SHP77 (cell line): ENCODE data around the gene PTOV1.
A peak's percentile ranks its signal among the peaks of the same experiment; 100 is the strongest.

Experiments used
- DNase-seq, 2 experiments: peaks; one replicate each; lab custom pipeline; 2025; lab: John Stamatoyannopoulos, UW

Gene PTOV1

GRCh38 chr19:49888510-49888824 lies 37.5 kb downstream of the PTOV1 start:
- no peak for DNase-seq

GRCh38 chr19:49889038-49889686 lies 38.2 kb downstream of the PTOV1 start:
- DNase-seq: no peak

GRCh38 chr19:49889687-49890348 lies 38.9 kb downstream of the PTOV1 start:
- no peak for DNase-seq

GRCh38 chr19:49890349-49891311 lies 39.7 kb downstream of the PTOV1 start:
- peak; percentile 14 to 44 for DNase-seq

GRCh38 chr19:49891393-49891792 lies 40.4 kb downstream of the PTOV1 start:
- no peak for DNase-seq

GRCh38 chr19:49892716-49893115 lies 41.8 kb downstream of the PTOV1 start:
- no peak for DNase-seq

- no peak for DNase-seq
These were observed 43.2 kb downstream of the PTOV1 start for GRCh38 chr19:49894011-49894664.

GRCh38 chr19:49894879-49895565 lies 44.1 kb downstream of the PTOV1 start:
- DNase-seq: no peak

GRCh38 chr19:49895566-49896297 lies 44.8 kb downstream of the PTOV1 start:
- DNase-seq: no peak

- no peak for DNase-seq
These were observed 46.1 kb downstream of the PTOV1 start, which contains the start of gene IL4I1 for GRCh38 chr19:49896863-49897621. IL4I1 (minus strand) TSS chr19:49896887; CDS start chr19:49896160, 727 bp downstream.

GRCh38 chr19:49904136-49904535 lies 53.2 kb downstream of the PTOV1 start:
- DNase-seq: no peak

- no peak for DNase-seq
These were observed 56.1 kb downstream of the PTOV1 start for GRCh38 chr19:49906879-49907564.

- no peak for DNase-seq
These were observed 56.9 kb downstream of the PTOV1 start for GRCh38 chr19:49907745-49908446.

- no peak for DNase-seq
These were observed 57.8 kb downstream of the PTOV1 start for GRCh38 chr19:49908480-49909420.

GRCh38 chr19:49910179-49910578 lies 59.2 kb downstream of the PTOV1 start:
- no peak for DNase-seq
